Measurements from ENCODE around the gene CBS.
"Not testable (repeated sequence)": the region's sequence is repeated elsewhere in the genome, so short reads cannot be mapped to it uniquely, and the experiment has no call there.

- not testable (repeated sequence) for TF ChIP-seq SUZ12 (IDR thresholded peaks at IDR 0.05; ENCODE audit: extremely low read depth, insufficient read depth, insufficient read length); YY1 (IDR thresholded peaks at IDR 0.05; ENCODE audit: insufficient read depth, insufficient read length); ZNF274 (IDR thresholded peaks at IDR 0.05; ENCODE audit: low read depth, low read length)
Observed at GRCh38 chr21:43075170-43076022, at the start of gene CBS.
